HG03025 (cell line): Measurements from ENCODE around the gene PTGES3L.
"Not testable (repeated sequence)": the region's sequence is repeated elsewhere in the genome, so short reads cannot be mapped to it uniquely, and the experiment has no call there.

Experiments
- ATAC-seq: cut with Tn5 transposase; IDR thresholded peaks from one replicate; pipeline ENCODE4 v1.9.1; 2021; ENCODE audit warnings: mild to moderate bottlenecking, moderate library complexity; ENCODE audit not compliant: unreplicated experiment, low FRiP score

PTGES3L gene

DNA sequence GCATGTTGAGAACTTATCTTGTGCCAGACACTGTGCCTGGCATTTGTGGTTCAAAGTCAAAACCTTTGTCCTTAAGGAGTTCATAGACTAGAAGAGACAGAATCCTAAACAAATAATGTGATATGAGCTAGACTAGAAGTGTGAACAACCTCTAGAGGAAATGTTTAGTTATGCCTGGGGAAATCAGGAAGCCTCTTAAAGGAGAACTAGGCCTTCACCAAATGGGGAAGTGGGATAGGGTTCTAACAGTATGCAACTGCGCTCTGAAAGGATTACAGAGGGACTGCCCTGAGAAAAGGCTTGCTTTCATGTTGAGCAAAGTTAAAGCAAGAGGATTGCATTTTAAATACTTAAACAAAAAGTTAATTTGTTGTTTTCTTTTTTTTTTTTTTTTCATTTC lies 5.3 kb upstream of the PTGES3L start:
- no peak for ATAC-seq

GRCh38 chr17:42982266-42982665 lies 2.4 kb upstream of the PTGES3L start:
- ATAC-seq = no peak

- no peak for ATAC-seq
Observed at GRCh38 chr17:42980766-42981397, 1.0 kb upstream of the PTGES3L start.

GRCh38 chr17:42980274-42980765 lies 440 bp upstream of the PTGES3L start, which contains the start of gene RUNDC1:
Gene RUNDC1, plus strand, starts transcription at chr17:42980565. Its CDS starts 12 bp downstream, at chr17:42980577.
- no peak for ATAC-seq

DNA sequence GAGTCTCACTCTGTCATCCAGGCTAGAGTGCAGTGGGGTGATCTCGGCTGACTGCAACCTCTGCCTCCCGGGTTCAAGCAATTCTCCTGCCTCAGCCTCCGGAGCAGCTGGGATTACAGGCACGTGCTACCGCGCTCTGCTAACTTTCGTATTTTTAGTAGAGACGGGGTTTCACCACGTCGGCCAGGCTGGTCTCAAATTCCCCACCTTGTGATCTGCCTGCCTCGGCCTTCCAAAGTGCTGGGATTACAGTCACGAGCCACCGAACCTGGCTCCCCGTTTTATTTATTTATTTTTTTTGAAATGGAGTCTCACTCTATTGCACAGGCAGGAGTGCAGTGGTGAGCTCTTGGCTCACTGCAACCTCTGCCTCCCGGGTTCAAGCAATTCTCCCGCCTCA lies 4.2 kb downstream of the PTGES3L start:
- not testable (repeated sequence) for ATAC-seq

DNA sequence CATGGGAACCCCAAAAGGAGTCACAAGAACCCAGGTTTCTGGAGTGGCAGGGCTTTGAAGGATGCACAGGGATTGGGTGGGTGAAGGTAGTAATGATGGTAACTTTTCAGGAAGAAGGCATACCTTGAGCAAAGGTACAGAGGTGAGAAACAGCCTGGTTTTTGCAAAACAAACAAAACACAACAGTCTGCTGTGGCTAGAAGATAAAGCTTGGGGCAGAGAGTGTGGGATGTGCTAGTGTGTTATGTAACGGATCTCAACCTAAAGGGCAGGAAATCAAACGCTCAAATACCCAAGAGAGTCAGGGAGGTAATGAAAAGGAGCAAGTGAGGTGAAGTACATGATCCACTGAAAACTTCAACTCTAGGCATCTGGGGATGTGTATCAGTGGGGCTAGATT lies 4.6 kb downstream of the PTGES3L start:
- no peak for ATAC-seq

GRCh38 chr17:42973323-42973722 lies 6.6 kb downstream of the PTGES3L start:
- not testable (repeated sequence) for ATAC-seq

GRCh38 chr17:42971589-42971988 lies 8.3 kb downstream of the PTGES3L start:
- ATAC-seq = no peak

DNA sequence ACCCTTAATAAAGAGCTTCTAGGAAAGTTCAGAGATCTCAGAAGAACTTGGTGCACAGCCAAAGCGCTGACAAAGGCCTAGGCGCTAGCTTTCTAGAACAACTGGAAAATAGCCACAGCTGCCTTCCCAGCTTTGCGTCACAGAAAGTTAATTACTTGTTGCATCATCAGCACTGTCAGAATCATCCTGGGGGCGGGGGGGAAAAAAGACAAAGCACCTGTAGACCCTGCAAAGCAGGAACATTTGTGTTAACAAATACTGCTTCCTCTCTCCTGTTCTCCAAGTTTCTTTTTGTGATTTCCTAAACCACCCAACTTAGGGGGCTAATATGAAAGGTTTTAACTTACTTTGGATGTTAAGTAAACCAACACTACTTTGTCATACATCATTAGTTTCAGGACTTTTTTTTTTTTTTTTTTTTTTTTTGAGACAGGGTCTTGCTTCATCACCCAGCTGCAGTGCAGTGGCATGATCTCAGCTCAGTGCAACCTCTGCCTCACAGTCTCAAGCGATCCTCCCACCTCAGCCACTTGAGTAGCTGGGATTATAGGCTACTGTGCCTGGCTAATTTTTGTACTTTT lies 10.8 kb downstream of the PTGES3L start:
- ATAC-seq = no peak

DNA sequence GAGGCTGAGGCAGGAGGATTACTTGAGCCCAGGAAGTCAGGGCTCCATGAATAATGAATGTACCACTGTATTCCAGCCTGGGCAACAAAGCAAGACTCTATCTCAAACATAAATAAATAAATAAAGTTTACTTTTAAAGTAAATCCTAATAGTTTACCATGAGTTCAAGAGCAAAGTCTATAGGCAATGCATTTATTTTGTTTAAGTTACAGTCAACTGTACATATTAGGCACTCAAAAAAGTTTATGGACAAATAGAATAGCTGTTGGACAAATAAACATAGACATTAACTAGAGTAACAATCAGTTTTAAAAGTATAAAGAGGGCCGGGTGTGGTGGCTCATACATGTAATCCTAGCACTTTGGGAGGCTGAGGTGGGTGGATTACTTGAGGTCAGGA lies 12.0 kb downstream of the PTGES3L start:
- no peak for ATAC-seq

DNA sequence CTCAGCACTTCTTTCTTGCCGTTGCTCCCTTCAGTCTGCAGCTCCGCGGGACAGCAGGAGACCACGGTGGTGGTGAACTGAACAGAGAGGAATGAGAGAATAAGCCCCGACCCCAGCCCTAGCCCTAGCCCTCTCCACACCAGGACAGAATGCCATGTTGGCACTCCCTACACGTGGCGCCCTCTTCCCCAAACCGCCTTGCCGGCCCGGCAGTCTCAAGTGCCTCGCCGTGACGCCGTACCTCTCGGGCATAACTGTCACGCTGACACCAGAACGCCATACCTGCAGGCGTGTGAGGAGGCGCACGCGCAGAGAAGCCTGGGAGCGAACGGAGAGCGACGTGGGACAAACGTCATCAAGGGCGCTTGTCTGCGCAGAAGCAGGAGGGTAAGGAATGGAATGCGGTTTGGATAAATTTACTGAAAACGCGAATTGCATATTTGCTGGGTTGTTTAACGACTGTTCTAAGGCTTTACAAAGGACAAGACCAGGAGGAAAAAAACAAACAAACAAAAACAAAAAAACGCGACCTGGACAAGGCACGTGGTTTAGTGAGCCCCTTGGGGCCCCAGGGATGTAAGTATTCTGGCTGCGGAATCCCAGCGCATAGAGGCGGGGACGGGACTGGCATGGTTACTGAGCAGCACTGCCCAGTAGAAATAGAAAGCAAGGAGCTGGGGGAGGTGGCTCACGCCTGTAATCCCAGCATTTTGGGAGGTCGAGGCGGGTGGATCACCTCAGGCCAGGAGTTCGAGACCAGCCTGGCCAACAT lies 15.5 kb downstream of the PTGES3L start, which contains the start of gene AARSD1:
AARSD1 (minus strand) TSS at position 294 of the 772 bp plus-strand sequence; CDS start at position 280, 14 bp downstream.
- peak; percentile 70 for ATAC-seq

GRCh38 chr17:42953669-42954068 lies 26.2 kb downstream of the PTGES3L start:
- no peak for ATAC-seq

- no peak for ATAC-seq
Observed at GRCh38 chr17:42950044-42950783, 29.7 kb downstream of the PTGES3L start.

- ATAC-seq = no peak
Observed at GRCh38 chr17:42946812-42947211, 33.1 kb downstream of the PTGES3L start.

GRCh38 chr17:42944211-42944610 lies 35.7 kb downstream of the PTGES3L start:
- no peak for ATAC-seq

GRCh38 chr17:42937712-42938596 lies 41.9 kb downstream of the PTGES3L start:
- no peak for ATAC-seq

DNA sequence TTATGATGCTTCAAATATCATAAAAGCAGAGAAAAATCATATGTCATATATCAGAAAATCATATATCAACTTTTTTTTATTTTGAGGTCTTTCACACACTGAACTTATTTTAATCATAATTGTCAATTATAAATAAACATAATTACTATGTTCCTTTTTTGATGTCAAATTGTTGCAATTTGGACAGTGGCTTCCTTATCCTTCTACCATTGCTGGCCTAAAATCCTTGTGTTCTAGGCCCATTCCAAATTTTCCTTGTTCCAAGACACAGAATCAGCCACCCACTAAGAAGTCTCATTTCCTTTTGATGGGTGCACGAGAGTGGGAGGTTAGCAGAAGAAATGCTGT lies 50.4 kb downstream of the PTGES3L start:
- ATAC-seq = no peak

DNA sequence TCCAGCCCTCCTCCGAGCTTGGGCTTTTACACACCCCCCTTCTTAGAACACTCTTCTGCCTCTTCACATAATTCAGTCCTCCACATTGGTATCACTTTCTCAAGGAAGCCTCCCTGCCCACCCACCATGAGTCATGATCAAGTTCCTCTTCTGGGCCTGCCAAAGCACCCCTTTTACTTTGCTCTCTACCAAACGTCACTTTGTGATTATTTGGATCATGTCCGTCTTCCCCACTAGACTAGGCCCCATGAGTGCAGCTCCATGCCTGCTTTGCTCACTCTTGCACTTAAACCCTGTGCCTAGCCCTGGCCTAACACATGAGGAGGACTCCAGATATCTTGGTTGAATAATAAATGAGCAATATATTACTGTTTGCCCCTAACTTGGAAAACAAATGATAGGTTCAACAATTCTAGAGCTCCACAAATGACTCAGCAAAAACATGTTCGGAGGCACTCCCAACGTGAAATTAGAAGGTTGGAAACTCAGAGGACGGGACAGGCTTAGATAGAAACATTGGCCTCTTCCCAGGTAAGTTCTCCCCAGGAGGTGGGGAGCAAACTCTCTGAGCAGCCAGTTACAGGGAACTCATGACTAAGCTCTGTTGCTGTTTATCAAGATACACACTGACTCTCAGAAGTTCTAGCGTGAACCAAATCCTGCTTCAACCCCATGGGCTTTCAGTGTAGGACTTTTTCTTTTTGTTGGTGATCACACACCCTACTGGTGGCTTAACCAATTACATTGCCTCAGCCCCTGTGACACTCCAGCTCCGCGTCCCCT lies 51.0 kb downstream of the PTGES3L start:
- ATAC-seq = no peak

DNA sequence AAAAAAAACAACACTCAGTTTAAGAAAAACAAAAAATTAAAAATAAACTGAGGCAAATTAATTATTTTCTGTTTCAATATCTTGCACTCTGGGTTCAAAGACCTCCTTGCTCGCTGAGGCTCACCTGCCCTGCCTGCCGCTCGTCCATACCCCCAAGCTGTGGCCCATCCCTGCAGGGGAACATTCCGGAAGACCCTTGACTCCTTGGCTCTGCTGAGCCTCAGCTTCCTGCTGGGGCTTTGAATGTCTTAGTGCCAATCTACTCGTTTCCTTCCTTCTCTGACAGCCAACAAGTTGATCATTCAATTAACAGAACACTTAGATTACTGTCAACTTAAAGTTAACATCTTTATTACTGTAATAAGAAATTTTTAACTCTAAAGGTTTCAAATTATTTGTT lies 55.0 kb downstream of the PTGES3L start:
- no peak for ATAC-seq
